Glutamatergic neuron (in vitro differentiated cells): ENCODE results near the gene SNAPIN. TPM values are rescaled to one million over a fixed set of nuclear protein-coding genes. Genes with fewer than 3 reads are reported as not detected.
A peak's percentile ranks its signal among the peaks of the same experiment; 100 is the strongest.
"Not testable (repeated sequence)": the region's sequence is repeated elsewhere in the genome, so short reads cannot be mapped to it uniquely, and the experiment has no call there.

Experiments
- DNase-seq: peaks from one replicate; pipeline ENCODE4 v3.0.0; 2022
- H3K27ac Mint-ChIP-seq: one replicate; pipeline ENCODE4 v1.8.0; 2020; ENCODE audit warnings: mild to moderate bottlenecking, mixed read lengths, inconsistent platforms; ENCODE audit not compliant: unreplicated experiment
- H3K27me3 Mint-ChIP-seq: one replicate; pipeline ENCODE4 v1.8.0; 2020; ENCODE audit warnings: mild to moderate bottlenecking, moderate library complexity, mixed read lengths, inconsistent platforms; ENCODE audit not compliant: unreplicated experiment
- H3K36me3 Mint-ChIP-seq: one replicate; pipeline ENCODE4 v1.8.0; 2020; ENCODE audit warnings: mild to moderate bottlenecking, mixed read lengths, inconsistent platforms; ENCODE audit not compliant: unreplicated experiment
- H3K4me1 Mint-ChIP-seq: one replicate; pipeline ENCODE4 v1.8.0; 2020; ENCODE audit warnings: mild to moderate bottlenecking, low read depth, mixed read lengths, inconsistent platforms; ENCODE audit not compliant: unreplicated experiment
- H3K4me3 Mint-ChIP-seq: one replicate; pipeline ENCODE4 v1.8.0; 2020; ENCODE audit warnings: mild to moderate bottlenecking, mixed read lengths, inconsistent platforms; ENCODE audit not compliant: unreplicated experiment
- H3K9me3 Mint-ChIP-seq: one replicate; pipeline ENCODE4 v1.8.0; 2020; ENCODE audit warnings: mild to moderate bottlenecking, moderate library complexity, mixed read lengths, inconsistent platforms; ENCODE audit not compliant: unreplicated experiment
- total RNA-seq: library from RNA; stranded (reverse); fragmentation: NEBNext Ultra II Directional; extraction: Animal tissue kit (Norgen Biotek cat#: 25700); gene quantifications from one replicate; pipeline ENCODE4 v1.2.1, GENCODE V29; 2021; ENCODE audit not compliant: unreplicated experiment
- TF ChIP-seq, protein P1 (sequence below): fragments of 200-600 bp; sonication (generic); IDR thresholded peaks from one replicate; pipeline ENCODE4 v1.5.0; 2021; ENCODE audit not compliant: partially characterized antibody, unreplicated experiment

The SNAPIN gene
- total RNA-seq, 1 donor from 2014 or later = 30.8 TPM

DNA sequence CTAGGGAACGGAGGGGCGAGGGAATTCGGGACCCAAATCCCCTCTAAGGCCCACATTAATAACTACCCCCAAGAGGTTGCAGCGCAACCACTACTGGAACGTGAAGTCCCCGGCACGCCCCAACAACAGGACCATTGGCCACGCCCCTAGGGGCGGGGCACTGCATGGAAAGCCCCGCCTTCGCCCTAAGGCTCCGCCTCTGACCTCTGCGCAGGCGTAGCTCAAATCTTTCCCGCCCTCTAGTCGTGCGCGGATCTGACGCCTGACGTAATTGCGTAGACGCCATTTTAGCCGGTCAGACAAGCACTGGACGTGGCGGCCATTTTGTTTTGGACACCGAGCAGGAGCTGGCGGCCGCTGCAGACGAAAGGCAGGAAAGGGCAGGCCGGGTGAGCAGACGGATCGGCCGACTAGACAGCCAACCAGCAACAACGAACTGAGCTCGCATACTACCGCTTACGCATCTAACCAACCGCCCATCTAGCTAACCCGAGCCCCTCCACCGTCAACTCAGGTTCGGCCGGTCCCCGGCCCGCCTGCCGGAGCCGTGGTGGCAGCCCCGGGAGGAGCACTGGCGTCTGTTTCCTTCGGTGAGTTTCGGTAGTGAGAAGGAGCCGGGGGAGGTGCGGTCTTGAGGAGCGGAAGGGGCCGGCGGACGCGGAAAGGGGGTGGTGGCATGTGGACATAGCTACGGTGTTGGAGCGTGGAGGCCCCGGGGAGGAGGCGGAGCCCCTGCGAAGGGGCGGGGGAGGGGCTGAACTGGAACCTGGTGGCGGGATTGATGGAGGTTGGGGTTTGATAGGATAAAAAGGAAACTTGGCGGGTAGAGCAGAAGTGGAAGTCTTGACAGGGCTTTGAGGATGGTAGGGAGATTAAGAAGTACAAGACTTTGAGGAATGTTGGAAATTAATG, 24.5 kb upstream of the SNAPIN start, which contains the start of gene CHTOP:
Gene CHTOP, plus strand, starts transcription at position 313 of the 912 bp plus-strand sequence. CDS start 2,523 bp downstream, outside the sequence.
- TF ChIP-seq, protein P1, sequence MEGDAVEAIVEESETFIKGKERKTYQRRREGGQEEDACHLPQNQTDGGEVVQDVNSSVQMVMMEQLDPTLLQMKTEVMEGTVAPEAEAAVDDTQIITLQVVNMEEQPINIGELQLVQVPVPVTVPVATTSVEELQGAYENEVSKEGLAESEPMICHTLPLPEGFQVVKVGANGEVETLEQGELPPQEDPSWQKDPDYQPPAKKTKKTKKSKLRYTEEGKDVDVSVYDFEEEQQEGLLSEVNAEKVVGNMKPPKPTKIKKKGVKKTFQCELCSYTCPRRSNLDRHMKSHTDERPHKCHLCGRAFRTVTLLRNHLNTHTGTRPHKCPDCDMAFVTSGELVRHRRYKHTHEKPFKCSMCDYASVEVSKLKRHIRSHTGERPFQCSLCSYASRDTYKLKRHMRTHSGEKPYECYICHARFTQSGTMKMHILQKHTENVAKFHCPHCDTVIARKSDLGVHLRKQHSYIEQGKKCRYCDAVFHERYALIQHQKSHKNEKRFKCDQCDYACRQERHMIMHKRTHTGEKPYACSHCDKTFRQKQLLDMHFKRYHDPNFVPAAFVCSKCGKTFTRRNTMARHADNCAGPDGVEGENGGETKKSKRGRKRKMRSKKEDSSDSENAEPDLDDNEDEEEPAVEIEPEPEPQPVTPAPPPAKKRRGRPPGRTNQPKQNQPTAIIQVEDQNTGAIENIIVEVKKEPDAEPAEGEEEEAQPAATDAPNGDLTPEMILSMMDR = no peak
- Mint-ChIP-seq H3K9me3 (peaks cover 10% of the 10 kb centered on the region), H3K4me1 (peaks cover 11% of the 10 kb centered on the region), H3K36me3 (peaks cover 9% of the 10 kb centered on the region), H3K27ac (peak within 1 kb of the TSS; percentile 99), H3K4me3 (peak within 1 kb of the TSS; percentile 93), H3K27me3 (peaks cover 22% of the 10 kb centered on the region)
- peak; percentile 95 for DNase-seq

DNA sequence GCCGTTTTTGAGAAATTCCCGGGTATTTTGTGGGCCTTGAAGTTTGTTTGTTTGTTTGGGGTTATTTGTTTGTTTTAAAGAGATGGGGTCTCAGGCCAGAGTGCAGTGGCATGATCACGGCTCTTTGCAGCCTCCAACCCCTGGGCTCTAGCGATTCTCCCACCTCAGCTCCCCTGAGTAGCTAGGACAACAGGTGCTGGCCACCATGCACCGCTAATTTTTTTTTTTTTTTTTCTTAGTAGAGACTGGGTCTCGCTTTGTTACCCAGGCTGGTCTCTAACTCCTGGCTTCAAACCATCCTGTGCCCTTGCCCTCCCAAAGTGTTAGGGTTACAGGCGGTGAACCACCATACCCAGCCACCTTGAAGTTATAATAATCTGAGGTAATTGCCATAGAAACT, 22.6 kb upstream of the SNAPIN start:
- H3K4me1 Mint-ChIP-seq = peaks cover 8% of the 10 kb centered on the region
- H3K27ac Mint-ChIP-seq = no peak overlapping the region
- DNase-seq = no peak
- TF ChIP-seq, protein P1 = no peak
- peaks cover 20% of the 10 kb centered on the region for H3K27me3 Mint-ChIP-seq
- H3K4me3 Mint-ChIP-seq = peak overlapping the region; percentile 78
- peaks cover 7% of the 10 kb centered on the region for H3K9me3 Mint-ChIP-seq
- H3K36me3 Mint-ChIP-seq = peaks cover 9% of the 10 kb centered on the region

DNA sequence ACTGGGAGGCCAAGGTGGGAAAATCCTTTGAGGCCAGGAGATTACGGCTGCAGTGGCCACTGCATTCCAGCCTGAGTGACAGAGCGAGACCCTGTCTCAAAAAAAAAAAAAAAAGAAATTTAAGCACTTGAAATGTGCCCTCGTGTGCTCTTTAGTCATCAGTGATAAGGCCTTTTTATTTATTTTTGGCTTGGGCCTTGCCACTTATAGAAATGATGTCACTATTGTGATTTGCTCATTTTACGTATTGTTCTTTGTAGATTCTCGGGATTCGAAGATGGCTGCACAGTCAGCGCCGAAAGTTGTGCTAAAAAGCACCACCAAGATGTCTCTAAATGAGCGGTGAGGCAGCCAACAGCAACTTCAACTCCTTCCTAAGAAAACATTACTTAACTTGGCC, 22.2 kb upstream of the SNAPIN start:
- Mint-ChIP-seq H3K36me3 (peaks cover 9% of the 10 kb centered on the region), H3K9me3 (peaks cover 6% of the 10 kb centered on the region), H3K27me3 (peaks cover 20% of the 10 kb centered on the region), H3K4me3 (no peak overlapping the region), H3K27ac (no peak overlapping the region), H3K4me1 (peaks cover 8% of the 10 kb centered on the region)
- DNase-seq = no peak
- TF ChIP-seq, protein P1 = no peak

DNA sequence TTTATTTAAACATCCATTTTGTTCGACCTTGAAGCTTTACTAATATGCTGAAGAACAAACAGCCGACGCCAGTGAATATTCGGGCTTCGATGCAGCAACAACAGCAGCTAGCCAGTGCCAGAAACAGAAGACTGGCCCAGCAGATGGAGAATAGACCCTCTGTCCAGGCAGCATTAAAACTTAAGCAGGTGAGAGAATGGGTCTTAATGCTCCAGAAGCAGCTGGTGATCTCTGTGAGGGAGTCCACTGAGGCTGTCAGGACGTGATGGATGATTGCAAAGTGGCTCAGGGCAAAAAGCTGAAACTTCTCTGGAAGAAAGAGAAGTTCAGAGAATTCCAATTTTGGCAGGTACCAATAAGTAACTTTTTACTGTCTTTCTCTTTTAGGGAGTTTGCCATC, 20.2 kb upstream of the SNAPIN start:
- DNase-seq = no peak
- Mint-ChIP-seq H3K36me3 (peaks cover 5% of the 10 kb centered on the region), H3K4me1 (peaks cover 10% of the 10 kb centered on the region), H3K27me3 (peaks cover 9% of the 10 kb centered on the region), H3K9me3 (peaks cover 4% of the 10 kb centered on the region), H3K27ac (no peak overlapping the region), H3K4me3 (no peak overlapping the region)
- TF ChIP-seq, protein P1 = no peak

DNA sequence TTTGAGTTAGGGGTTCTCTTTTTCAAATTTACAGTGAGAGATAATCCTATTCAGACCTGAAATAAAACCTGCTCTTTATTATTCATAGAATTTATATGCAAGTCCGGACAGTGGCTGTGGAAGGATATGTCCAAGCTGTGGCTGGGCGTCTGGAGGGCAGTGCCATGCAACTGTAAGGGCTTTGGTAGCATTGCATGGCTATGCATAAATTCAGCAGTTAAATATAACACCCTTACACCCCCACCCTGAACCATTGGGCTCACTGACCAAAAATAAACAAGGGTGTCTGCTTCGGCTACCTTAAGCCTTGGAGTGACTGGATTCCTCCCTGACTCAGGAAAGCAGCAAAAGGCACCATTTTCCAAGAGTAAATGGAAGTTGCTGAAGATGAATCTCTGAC, 19.2 kb upstream of the SNAPIN start:
- H3K4me1 Mint-ChIP-seq = peaks cover 10% of the 10 kb centered on the region
- TF ChIP-seq, protein P1 = no peak
- H3K27me3 Mint-ChIP-seq = peaks cover 6% of the 10 kb centered on the region
- no peaks in the 10 kb centered on the region for H3K9me3 Mint-ChIP-seq
- H3K27ac Mint-ChIP-seq = no peak overlapping the region
- no peak overlapping the region for H3K4me3 Mint-ChIP-seq
- H3K36me3 Mint-ChIP-seq = peaks cover 5% of the 10 kb centered on the region
- DNase-seq = no peak

DNA sequence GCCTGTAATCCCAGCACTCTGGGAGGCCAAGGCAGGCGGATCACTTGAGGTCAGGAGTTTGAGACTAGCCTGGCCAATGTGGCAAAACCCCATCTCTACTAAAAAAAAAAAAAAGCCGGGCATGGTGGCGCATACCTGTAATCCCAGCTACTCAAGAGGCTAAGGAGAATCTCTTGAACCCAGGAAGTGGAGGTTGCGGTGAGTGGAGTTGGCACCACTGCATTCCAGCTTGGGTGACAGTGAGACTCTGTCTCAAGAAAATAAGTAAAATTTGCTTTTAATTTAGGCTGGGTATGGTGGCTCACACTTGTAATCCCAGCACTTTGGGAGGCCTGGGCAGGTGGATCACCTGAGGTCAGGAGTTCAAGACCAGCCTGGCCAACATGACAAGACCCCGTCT, 18.3 kb upstream of the SNAPIN start:
- not testable (repeated sequence) for DNase-seq, H3K9me3 Mint-ChIP-seq, H3K36me3 Mint-ChIP-seq, H3K27me3 Mint-ChIP-seq, H3K4me1 Mint-ChIP-seq, H3K4me3 Mint-ChIP-seq, H3K27ac Mint-ChIP-seq
